Measurements from ENCODE around the gene ZNF311.
"Not testable (repeated sequence)": the region's sequence is repeated elsewhere in the genome, so short reads cannot be mapped to it uniquely, and the experiment has no call there.

DNA sequence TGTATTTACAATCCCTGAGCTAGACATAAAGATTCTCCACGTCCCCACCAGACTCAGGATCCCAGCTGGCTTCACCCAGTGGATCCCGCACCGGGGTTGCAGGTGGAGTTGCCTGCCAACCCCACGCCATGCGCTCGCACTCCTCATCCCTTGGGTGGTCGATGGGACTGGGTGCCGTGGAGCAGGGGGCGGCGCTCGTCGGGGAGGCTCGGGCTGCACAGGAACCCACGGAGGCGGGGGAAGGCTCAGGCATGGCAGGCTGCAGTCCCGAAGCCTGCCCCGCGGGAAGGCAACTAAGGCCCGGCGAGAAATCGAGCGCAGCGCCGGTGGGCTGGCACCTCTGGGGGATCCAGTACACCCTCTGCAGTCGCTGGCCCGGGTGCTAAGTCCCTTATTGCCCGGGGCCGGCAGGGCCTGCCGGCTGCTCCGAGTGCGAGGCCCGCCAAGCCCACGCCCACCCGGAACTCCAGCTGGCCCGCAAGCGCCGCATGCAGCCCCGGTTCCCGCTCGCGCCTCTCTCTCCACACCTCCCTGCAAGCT is 55.4 kb downstream of the ZNF311 start:
- TF ChIP-seq SOX6 (IDR thresholded peaks at IDR 0.05); U2AF2 (optimal IDR thresholded peaks at IDR 0.05; ENCODE audit: low read depth, low read length); BCOR (IDR thresholded peaks at IDR 0.05): not testable (repeated sequence)
